Suppressor macrophage treated with lipopolysaccharide for 4 hours (primary cell): ENCODE data around the gene NGB.
"Not testable (repeated sequence)": the region's sequence is repeated elsewhere in the genome, so short reads cannot be mapped to it uniquely, and the experiment has no call there.

ENCODE experiments used
- DNase-seq: peaks from one replicate; pipeline ENCODE4 v3.0.0-alpha.2; 2020

Gene NGB

DNA sequence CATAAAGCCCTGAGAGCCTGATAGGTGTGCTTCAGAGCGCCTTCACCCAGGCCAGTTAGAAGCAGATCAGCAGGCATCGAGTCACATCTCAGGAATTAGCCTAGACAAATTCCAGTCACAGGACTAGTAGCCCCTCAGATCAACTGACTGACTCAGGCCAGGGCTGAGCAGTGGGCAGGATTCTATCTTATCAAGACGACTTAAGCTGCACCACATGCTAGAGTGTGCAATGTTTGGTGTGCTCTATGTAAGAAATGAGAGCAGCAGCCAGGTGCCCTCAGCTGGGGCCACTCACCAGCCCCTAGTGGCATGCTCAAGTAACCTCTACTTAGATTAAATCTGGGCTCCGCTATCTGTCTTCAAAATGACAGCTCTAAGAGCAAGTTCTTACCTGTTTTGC is 19.7 kb upstream of the NGB start:
- DNase-seq = no peak

DNA sequence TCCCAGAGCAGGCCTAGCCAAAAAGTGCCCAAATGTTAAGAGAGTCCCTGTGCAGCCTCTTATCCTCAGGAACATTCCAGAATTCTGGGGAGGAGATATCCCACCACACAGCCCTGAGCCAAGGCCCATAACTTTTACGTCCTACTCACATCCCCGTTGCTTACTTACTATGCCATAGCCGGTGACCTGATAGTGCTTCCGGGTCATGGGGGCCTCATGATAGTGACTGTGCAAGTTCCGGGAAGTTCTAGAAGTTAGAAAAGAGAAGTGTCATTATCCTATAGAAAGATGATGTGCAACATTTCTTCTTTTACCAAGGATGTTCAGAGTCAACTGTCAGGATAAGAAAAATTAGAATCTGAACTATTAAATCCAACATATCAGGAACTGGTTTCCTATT is 15.6 kb upstream of the NGB start:
- DNase-seq = no peak

- DNase-seq = no peak
Observed at GRCh38 chr14:77284466-77284865, 13.5 kb upstream of the NGB start.

DNA sequence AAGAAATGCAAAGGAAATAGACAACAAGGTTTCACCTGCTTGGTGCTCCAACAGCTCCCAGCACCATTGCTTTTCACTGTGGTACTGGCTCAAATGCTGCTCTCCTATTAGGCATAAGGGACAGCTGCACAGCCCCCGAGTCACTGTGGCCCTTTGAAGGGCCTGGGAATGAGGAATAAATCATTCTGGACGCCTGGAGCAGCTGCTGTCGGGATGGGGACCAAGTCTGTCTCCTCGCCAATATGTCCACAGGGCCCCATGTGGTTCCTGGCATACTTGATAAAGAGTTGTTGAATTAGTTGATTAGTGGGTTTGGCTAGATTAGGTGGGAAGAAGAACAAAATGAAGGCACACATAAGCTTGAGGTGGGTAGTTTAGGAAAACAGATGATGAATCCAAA is 13.1 kb upstream of the NGB start:
- no peak for DNase-seq

GRCh38 chr14:77281852-77282410 is 10.9 kb upstream of the NGB start:
- no peak for DNase-seq

DNA sequence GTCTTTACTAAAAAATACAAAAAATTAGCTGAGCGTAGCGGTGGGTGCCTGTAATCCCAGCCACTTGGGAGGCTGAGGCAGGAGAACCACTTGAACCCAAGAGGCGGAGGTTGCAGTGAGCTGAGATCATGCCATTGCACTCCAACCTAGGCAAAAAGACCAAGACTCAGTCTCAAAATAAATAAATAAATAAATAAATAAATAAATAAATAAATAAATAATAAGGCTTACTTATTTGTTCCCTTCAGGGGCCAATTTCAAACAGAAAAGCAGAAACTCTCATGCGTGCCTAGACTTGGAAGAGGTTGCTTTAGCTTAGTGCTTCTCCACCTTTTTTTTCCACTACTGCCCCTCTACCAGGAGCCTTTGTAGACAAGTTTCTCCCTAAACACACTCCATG is 9.9 kb upstream of the NGB start:
- DNase-seq = not testable (repeated sequence)

- no peak for DNase-seq
Observed at GRCh38 chr14:77279719-77280118, 8.7 kb upstream of the NGB start.

DNA sequence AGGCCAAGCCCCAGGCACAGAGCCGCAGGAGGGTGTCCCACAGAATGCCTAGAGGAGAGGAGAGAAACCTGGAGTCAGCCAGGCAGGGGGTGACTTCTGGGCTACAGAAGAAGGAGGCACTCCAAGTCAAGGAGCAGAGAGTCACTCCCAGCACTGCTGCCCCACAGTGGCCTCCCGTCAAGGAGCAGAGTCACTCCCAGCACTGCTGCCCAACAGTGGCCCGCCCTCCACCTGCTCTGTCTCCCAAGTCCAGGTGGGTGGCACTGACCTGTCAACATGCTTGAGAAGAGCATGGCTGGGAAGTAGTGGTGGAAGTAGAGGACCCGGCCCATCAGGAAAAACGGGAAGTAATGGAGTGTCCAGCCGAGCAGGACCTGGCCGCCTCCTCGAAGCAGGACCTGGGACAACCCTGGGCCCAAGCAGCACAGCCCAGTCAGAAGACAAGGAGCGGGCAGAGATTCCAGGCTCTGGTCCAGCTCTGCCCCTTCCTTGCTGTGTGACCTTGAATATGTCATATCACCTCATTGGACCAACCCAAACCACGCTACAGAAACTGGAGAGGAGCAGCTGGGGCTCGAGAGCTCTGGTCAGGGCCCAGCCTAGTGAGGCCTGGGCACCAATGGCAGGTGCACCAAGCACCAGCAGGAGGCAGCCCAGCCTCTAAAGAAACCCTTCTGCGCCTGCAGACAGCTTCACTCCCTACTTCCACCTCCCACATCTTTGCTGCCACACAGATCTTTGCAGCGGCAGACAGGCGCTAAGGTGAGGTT is 7.6 kb upstream of the NGB start:
- no peak for DNase-seq

- no peak for DNase-seq
Observed at GRCh38 chr14:77276959-77277358, 6.0 kb upstream of the NGB start.

GRCh38 chr14:77276295-77276935 is 5.4 kb upstream of the NGB start:
- no peak for DNase-seq

DNA sequence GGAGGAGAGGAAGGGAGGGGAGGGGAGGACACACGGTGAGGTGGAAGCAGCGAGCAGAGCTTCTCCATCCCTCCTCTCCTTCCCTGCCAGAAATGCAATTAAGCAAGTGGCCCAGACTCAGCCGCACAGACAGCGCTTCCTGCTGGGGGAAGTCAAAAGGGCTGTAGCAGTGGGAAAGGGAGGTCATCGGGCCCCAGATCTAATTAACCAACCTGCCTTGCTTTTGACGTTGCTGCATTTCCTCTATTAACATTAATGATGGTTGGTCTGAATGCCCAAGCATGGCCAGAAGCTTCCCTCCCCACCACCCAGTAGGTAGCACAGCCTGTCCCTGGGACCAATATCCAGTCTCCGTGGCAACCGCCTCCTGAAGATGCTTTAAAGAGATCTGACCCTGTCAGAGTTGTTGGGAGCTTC is 4.6 kb upstream of the NGB start:
- no peak for DNase-seq

DNA sequence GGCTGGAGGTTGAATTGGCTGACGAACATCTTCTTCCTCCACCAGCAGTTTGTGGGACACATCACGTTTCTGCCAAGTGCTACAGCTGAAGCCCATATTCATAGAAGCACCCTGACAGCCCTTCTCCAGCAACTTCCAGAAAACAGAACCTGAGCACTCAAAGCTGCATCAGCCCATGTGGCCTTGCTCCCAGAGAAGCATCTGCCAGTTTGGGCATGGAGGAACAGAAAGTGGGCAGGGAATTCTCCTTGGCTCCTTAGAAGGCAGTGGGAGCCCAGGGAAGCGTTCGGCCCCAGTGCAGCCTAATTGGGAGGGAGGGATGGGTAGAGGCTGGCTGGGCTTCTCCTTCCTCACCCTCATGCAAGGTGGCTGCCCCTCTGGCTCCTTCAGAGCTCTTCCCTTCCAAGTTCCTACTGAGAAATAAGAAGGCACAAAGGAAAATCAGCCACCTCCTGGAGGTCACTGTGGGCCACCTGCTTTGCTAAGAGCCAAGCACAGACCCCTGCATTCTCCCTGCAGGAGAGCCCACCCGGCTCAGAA is 4.1 kb upstream of the NGB start:
- DNase-seq = no peak

DNA sequence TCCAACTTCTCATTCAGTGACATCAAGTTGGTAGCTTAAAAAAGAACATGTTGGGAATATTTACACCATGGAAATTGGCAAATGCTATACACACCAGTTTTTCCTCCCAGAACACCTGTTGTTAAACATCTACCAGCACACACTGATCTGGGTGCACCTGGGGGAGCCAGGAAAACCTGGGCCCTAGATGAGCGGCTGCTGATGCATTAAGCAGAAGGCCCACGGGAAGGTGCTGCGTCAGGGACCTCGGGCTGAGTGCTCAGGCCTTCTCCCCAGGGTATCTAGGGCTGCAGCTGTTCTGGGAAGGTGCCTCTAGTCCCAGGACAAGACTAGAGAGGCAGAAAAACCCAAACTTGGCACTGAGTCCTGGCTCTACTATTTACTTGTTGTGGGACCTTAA is 2.8 kb upstream of the NGB start:
- DNase-seq = no peak

GRCh38 chr14:77272261-77272660 is 1.3 kb upstream of the NGB start:
- DNase-seq = no peak

DNA sequence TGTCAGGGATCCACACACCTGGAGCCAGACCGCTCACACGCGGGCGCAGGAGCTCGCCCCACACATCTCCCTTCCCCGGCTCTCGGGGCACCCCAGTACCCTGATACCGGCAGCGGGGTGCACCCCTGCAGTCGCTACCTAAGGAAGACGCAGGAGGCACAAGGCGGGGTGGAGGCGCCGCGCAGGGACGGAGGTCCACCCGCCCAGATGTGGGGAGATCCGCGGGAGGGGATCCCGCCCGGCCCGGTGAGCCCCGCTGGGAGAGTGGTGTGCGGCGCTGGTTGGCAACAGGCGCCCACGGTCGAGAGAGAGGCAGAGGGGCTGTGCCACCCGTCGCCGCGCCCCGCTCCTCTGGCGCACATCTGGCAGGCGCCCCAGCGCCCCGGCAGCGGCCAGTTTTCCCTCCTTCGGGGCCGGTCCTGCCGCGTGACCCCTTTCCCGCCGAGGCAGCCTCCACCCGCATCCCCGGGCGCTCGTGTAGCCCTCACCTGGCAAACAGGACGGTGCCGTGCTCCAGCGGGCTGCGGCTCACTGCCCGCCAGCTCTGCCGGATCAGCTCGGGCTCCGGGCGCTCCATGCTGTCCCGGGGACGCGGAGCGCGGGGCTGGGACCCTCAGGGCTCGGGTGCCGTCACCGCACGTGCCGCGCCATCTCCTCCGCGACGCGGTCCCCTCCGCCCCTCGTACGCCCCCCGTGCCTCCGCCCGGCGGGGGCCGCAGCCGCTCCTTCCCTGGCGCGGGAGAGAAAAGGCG is 469 bp downstream of the NGB start:
- DNase-seq = no peak

- DNase-seq = no peak
Observed at GRCh38 chr14:77268989-77269600, 1.9 kb downstream of the NGB start.

GRCh38 chr14:77267937-77268699 is 2.9 kb downstream of the NGB start:
- no peak for DNase-seq

DNA sequence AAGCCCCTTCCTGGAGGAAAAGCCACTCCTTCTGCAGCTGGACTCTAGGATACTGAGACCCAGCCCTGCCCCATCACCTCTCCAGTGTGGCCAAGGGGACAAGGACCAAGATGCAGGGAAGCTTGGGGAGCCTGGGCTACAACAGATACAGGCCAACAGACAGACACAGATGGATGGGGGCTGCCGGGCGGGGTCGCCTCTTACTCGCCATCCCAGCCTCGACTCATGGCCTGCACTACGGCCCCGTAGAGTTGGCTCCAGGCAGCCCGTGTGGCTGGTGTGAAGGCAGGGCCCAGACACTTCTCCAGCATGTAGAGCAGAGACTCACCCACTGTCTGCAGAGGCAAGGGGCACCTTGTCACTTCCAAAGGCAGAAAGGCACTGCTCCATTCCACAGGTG is 4.7 kb downstream of the NGB start:
- DNase-seq = no peak

GRCh38 chr14:77265561-77266335 is 5.3 kb downstream of the NGB start:
- DNase-seq = no peak

DNA sequence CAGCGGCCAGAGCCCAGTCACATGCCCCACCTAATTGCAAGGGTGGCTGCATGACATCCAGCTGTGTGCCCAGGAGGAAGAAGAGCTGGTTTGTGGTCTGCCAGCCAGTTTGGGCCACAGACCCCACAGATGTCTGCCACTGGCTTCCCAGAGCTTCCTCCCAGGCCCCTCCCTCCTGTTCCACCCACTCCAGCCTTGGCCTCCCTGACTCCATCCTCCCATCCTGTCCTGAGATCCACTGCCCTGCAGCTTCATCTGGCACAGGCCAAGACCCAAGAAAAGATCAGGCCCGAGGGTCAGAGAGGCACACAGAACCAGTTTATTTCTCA is 5.9 kb downstream of the NGB start:
- DNase-seq = no peak

- no peak for DNase-seq
Observed at GRCh38 chr14:77264466-77265186, 6.4 kb downstream of the NGB start.
